SJSA1 (cell line): Measurements from ENCODE around the gene OLFM4. TPM values are rescaled to one million over a fixed set of nuclear protein-coding genes. Genes with fewer than 3 reads are reported as not detected.

Source experiments
- DNase-seq, 2 experiments: peaks; one replicate each; pipeline ENCODE4 v3.0.0-alpha.2; 2015 to 2020; ENCODE audit warnings: low spot score in 2 of 2, low read depth in 1 of 2
- H3K27ac ChIP-seq: fragments of 250-450 bp; sonication (Bioruptor Pico); 2 replicates; pipeline ENCODE4 v1.5.1; 2020; ENCODE audit warnings: mild to moderate bottlenecking, moderate library complexity
- H3K27me3 ChIP-seq: fragments of 250-450 bp; sonication (Bioruptor Pico); replicated peaks from 2 replicates; pipeline ENCODE4 v1.5.1; 2020; ENCODE audit warnings: mild to moderate bottlenecking, moderate library complexity
- H3K36me3 ChIP-seq: fragments of 250-450 bp; sonication (Bioruptor Pico); 2 replicates; pipeline ENCODE4 v1.5.1; 2020; ENCODE audit warnings: mild to moderate bottlenecking
- H3K4me1 ChIP-seq: fragments of 250-450 bp; sonication (Bioruptor Pico); replicated peaks from 2 replicates; pipeline ENCODE4 v1.6.1; 2021; ENCODE audit warnings: mild to moderate bottlenecking
- H3K4me3 ChIP-seq: fragments of 250-450 bp; sonication (Bioruptor Pico); 2 replicates; pipeline ENCODE4 v1.5.1; 2020; ENCODE audit warnings: mild to moderate bottlenecking
- H3K9me3 ChIP-seq: fragments of 250-450 bp; sonication (Bioruptor Pico); replicated peaks from 2 replicates; pipeline ENCODE4 v1.5.1; 2020; ENCODE audit warnings: mild to moderate bottlenecking
- total RNA-seq: library from RNA; depleted of rRNA; stranded (reverse); fragments of >200 nt; shearing (Covaris generic); gene quantifications from 2 replicates; pipeline ENCODE4 v1.2.3, GENCODE V29; 2014; rRNA removed

Gene OLFM4
- total RNA-seq, 1 experiment from 2014 or later = not detected

- Histone ChIP-seq H3K36me3 (no peaks in the 10 kb centered on the region), H3K27ac (no peak overlapping the region), H3K4me3 (no peak overlapping the region), H3K9me3 (no peaks in the 10 kb centered on the region), H3K4me1 (no peaks in the 10 kb centered on the region), H3K27me3 (no peaks in the 10 kb centered on the region)
- no peak for DNase-seq
Observed at GRCh38 chr13:53100394-53101063, 71.9 kb downstream of the OLFM4 start.

Other genes starting within 250 kb of the OLFM4 start
- gene PCDH8, start 180.2 kb upstream of the OLFM4 start, total RNA-seq = not detected in 2 replicates